ENCODE measurements around the gene GDF2.

The GDF2 gene

GRCh38 chr10:47314416-47314970 lies 7.8 kb upstream of the GDF2 start:
- DNase-seq: no peak

- no peak for DNase-seq
Measured at GRCh38 chr10:47315421-47315820, 6.8 kb upstream of the GDF2 start.

GRCh38 chr10:47316131-47316530 lies 6.1 kb upstream of the GDF2 start:
- no peak for DNase-seq

- no peak for DNase-seq
Measured at GRCh38 chr10:47317251-47317650, 5.0 kb upstream of the GDF2 start.

GRCh38 chr10:47318706-47319105 lies 3.5 kb upstream of the GDF2 start:
- no peak for DNase-seq

- DNase-seq: no peak
Measured at GRCh38 chr10:47319784-47320183, 2.5 kb upstream of the GDF2 start.

- DNase-seq: no peak
Measured at GRCh38 chr10:47320812-47321211, 1.4 kb upstream of the GDF2 start.

- DNase-seq: no peak
Measured at GRCh38 chr10:47321521-47322195, 596 bp upstream of the GDF2 start.

- DNase-seq: no peak
Measured at GRCh38 chr10:47323087-47323486, 833 bp downstream of the GDF2 start.

- DNase-seq: no peak
Measured at GRCh38 chr10:47323636-47324296, 1.5 kb downstream of the GDF2 start.

GRCh38 chr10:47325303-47326291 lies 3.3 kb downstream of the GDF2 start:
- DNase-seq: no peak

GRCh38 chr10:47326306-47326926 lies 4.2 kb downstream of the GDF2 start:
- DNase-seq: no peak

- DNase-seq: no peak
Measured at GRCh38 chr10:47326927-47327330, 4.7 kb downstream of the GDF2 start.

GRCh38 chr10:47329855-47330254 lies 7.6 kb downstream of the GDF2 start:
- no peak for DNase-seq

- DNase-seq: no peak
Measured at GRCh38 chr10:47330366-47330765, 8.1 kb downstream of the GDF2 start.

- no peak for DNase-seq
Measured at GRCh38 chr10:47330804-47331203, 8.6 kb downstream of the GDF2 start.

- no peak for DNase-seq
Measured at GRCh38 chr10:47331491-47331890, 9.2 kb downstream of the GDF2 start.

GRCh38 chr10:47331954-47332353 lies 9.7 kb downstream of the GDF2 start:
- no peak for DNase-seq

GRCh38 chr10:47332371-47332770 lies 10.1 kb downstream of the GDF2 start:
- DNase-seq: no peak

GRCh38 chr10:47332946-47333345 lies 10.7 kb downstream of the GDF2 start:
- no peak for DNase-seq

- no peak for DNase-seq
Measured at GRCh38 chr10:47333532-47333931, 11.3 kb downstream of the GDF2 start.

GRCh38 chr10:47334466-47335295 lies 12.4 kb downstream of the GDF2 start:
- DNase-seq: no peak
